ENCODE data around the gene COL4A1. TPM values are rescaled to one million over a fixed set of nuclear protein-coding genes. Genes with fewer than 3 reads are reported as not detected.

The COL4A1 gene
- polyA plus RNA-seq, 1 donor = 566 TPM

- DNase-seq (ENCODE audit: low read depth) = no peak
These were observed 85.4 kb downstream of the COL4A1 start for GRCh38 chr13:110221406-110222117.

- DNase-seq (ENCODE audit: low read depth) = no peak
These were observed 86.5 kb downstream of the COL4A1 start for GRCh38 chr13:110220471-110220870.

- no peak for DNase-seq (ENCODE audit: low read depth)
These were observed 88.3 kb downstream of the COL4A1 start for GRCh38 chr13:110218581-110219201.

GRCh38 chr13:110217811-110218210 lies 89.1 kb downstream of the COL4A1 start:
- DNase-seq (ENCODE audit: low read depth) = no peak

GRCh38 chr13:110217085-110217484 lies 89.9 kb downstream of the COL4A1 start:
- DNase-seq (ENCODE audit: low read depth) = peak; percentile 84

GRCh38 chr13:110216398-110217041 lies 90.4 kb downstream of the COL4A1 start:
- no peak for DNase-seq (ENCODE audit: low read depth)

GRCh38 chr13:110216006-110216397 lies 91.0 kb downstream of the COL4A1 start:
- DNase-seq (ENCODE audit: low read depth) = no peak

- DNase-seq (ENCODE audit: low read depth) = no peak
These were observed 91.4 kb downstream of the COL4A1 start for GRCh38 chr13:110215606-110216005.

- DNase-seq (ENCODE audit: low read depth) = no peak
These were observed 92.3 kb downstream of the COL4A1 start for GRCh38 chr13:110214637-110215036.

GRCh38 chr13:110213461-110214074 lies 93.4 kb downstream of the COL4A1 start:
- DNase-seq (ENCODE audit: low read depth) = no peak

GRCh38 chr13:110212529-110212928 lies 94.4 kb downstream of the COL4A1 start:
- DNase-seq (ENCODE audit: low read depth) = no peak

- no peak for DNase-seq (ENCODE audit: low read depth)
These were observed 95.2 kb downstream of the COL4A1 start for GRCh38 chr13:110211735-110212134.

GRCh38 chr13:110211046-110211445 lies 95.9 kb downstream of the COL4A1 start:
- no peak for DNase-seq (ENCODE audit: low read depth)

GRCh38 chr13:110210604-110210985 lies 96.4 kb downstream of the COL4A1 start:
- DNase-seq (ENCODE audit: low read depth) = no peak

GRCh38 chr13:110209950-110210603 lies 96.9 kb downstream of the COL4A1 start:
- no peak for DNase-seq (ENCODE audit: low read depth)

- DNase-seq (ENCODE audit: low read depth) = no peak
These were observed 98.8 kb downstream of the COL4A1 start for GRCh38 chr13:110208116-110208515.

GRCh38 chr13:110206996-110207395 lies 100.0 kb downstream of the COL4A1 start:
- no peak for DNase-seq (ENCODE audit: low read depth)

- DNase-seq (ENCODE audit: low read depth) = no peak
These were observed 100.8 kb downstream of the COL4A1 start for GRCh38 chr13:110206185-110206584.

- DNase-seq (ENCODE audit: low read depth) = no peak
These were observed 105.8 kb downstream of the COL4A1 start for GRCh38 chr13:110201114-110201513.

- DNase-seq (ENCODE audit: low read depth) = no peak
These were observed 106.6 kb downstream of the COL4A1 start for GRCh38 chr13:110200276-110200870.

GRCh38 chr13:110199046-110199831 lies 107.7 kb downstream of the COL4A1 start:
- DNase-seq (ENCODE audit: low read depth) = no peak
